ENCODE results near the gene MGAT4C.

MGAT4C gene

GRCh38 chr12:85963326-85963725, 292.9 kb downstream of the MGAT4C start:
- no peak for TF ChIP-seq CTCF (IDR thresholded peaks at IDR 0.05; ENCODE audit: extremely low read depth, missing control alignments)
- no peak for DNase-seq (ENCODE audit: low spot score)

- no peak for DNase-seq (ENCODE audit: low spot score)
- no peak for TF ChIP-seq CTCF (IDR thresholded peaks at IDR 0.05; ENCODE audit: extremely low read depth, missing control alignments)
Measured at GRCh38 chr12:85956081-85956480, 300.1 kb downstream of the MGAT4C start.

- no peak for DNase-seq (ENCODE audit: low spot score)
Measured at GRCh38 chr12:85955127-85955526, 301.1 kb downstream of the MGAT4C start.

GRCh38 chr12:85951823-85952222, 304.4 kb downstream of the MGAT4C start:
- TF ChIP-seq CTCF (IDR thresholded peaks at IDR 0.05; ENCODE audit: extremely low read depth, missing control alignments) = no peak
- no peak for DNase-seq (ENCODE audit: low spot score)

More at GRCh38 chr12:85955127-85955526, 301.1 kb downstream of the MGAT4C start:
- no peak for TF ChIP-seq CTCF (IDR thresholded peaks at IDR 0.05; ENCODE audit: extremely low read depth, missing control alignments)

- TF ChIP-seq CTCF (IDR thresholded peaks at IDR 0.05; ENCODE audit: extremely low read depth, missing control alignments) = no peak
- no peak for DNase-seq (ENCODE audit: low spot score)
Measured at GRCh38 chr12:85949253-85949652, 306.9 kb downstream of the MGAT4C start.

GRCh38 chr12:85948340-85948739, 307.9 kb downstream of the MGAT4C start:
- no peak for DNase-seq (ENCODE audit: low spot score)
- TF ChIP-seq CTCF (IDR thresholded peaks at IDR 0.05; ENCODE audit: extremely low read depth, missing control alignments) = no peak

- no peak for DNase-seq (ENCODE audit: low spot score)
- no peak for TF ChIP-seq CTCF (IDR thresholded peaks at IDR 0.05; ENCODE audit: extremely low read depth, missing control alignments)
Measured at GRCh38 chr12:85947286-85947685, 308.9 kb downstream of the MGAT4C start.
